HG03097 (cell line): Measurements from ENCODE around the gene AHNAK2.

ENCODE experiments used
- ATAC-seq: cut with Tn5 transposase; IDR thresholded peaks from one replicate; pipeline ENCODE4 v1.9.1; 2021; ENCODE audit not compliant: unreplicated experiment, low FRiP score

Gene AHNAK2

GRCh38 chr14:104889375-104889757 lies 88.8 kb downstream of the AHNAK2 start:
- no peak for ATAC-seq

DNA sequence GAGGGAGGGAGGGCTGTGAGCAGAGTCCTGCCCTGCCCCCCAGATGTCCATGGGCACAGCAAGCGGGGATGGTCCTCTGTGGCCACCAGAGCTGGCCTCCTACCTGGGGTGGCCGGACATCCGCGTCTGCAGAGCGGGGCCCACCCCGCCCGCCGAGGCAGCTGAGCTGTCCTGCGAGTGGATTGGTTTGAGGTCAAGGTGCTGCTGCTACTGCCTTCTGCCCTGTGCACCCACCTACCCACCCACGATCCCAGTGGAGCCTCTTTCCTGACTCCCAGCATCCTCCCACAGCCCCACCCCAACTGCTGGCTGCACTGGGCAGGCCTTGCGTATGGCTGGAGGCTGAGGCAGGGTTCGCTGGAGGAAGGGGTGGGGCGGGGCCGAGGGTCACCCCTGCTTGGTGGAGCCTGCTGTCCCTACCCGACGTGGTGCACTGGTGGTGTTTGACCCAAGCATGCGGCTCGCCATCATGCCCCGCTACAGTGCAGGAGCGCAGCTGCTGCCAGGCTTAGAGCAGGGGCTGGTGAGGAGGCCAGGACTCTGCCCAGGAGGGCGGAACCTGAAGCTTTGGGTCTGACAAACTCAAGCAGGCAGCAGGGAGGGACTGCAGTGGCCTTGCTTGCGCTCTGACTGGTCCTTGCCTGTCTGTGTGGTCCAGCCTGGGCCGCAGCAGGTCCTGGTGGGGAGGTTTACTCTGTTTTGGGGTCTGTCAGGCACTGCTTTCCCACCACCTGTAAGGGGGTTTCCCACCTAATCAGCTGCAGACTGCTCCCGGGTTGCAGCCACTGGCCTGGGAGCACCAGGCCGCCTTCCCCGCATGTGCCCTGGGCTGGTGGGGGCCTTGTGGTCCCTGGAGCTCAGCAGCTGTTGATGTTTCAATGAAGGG lies 89.4 kb downstream of the AHNAK2 start:
- no peak for ATAC-seq

DNA sequence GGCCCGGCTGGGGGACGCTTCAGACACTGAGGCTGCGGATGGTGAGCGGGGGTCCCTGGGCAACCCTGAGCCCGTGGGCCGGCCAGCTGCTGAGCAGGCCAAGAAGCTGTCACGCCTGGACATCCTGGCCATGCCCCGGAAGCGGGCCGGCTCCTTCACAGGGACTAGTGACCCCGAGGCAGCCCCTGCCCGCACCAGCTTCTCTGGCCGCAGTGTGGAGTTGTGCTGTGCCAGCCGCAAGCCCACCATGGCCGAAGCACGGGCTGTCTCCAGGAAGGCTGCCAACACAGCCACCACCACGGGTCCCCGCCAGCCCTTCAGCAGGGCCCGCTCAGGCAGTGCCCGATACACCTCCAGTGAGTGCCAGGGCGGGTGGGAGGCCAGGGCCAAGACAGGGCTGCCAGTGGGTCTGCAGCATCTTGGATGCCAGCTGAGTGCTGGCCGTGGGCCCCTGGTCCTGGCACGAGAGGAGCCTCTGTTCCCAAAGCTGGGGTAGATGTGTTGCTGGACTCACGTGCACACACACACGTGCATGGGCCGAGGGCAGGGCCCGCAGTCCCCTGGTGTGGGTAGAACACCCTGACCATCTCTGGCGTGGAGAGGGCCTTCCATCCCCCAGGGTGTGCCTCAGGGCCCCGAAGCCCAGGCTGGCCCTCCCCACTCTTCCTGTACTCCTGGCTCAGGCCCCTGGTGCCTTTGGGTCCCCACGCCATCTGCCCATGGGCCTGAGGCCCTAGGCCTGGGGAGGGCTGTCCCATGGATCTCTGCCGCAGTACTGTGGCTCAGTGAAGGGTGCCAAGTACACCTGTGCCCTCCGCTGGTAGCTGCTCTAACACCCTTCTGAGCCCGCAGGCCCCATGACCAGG lies 90.3 kb downstream of the AHNAK2 start:
- no peak for ATAC-seq
